Measurements from ENCODE around the gene PC. TPM values are rescaled to one million over a fixed set of nuclear protein-coding genes. Genes with fewer than 3 reads are reported as not detected.
A peak's percentile ranks its signal among the peaks of the same experiment; 100 is the strongest.

PC gene
- total RNA-seq, 2 donors from 2014 or later = 12.2 to 81.7 TPM

DNA sequence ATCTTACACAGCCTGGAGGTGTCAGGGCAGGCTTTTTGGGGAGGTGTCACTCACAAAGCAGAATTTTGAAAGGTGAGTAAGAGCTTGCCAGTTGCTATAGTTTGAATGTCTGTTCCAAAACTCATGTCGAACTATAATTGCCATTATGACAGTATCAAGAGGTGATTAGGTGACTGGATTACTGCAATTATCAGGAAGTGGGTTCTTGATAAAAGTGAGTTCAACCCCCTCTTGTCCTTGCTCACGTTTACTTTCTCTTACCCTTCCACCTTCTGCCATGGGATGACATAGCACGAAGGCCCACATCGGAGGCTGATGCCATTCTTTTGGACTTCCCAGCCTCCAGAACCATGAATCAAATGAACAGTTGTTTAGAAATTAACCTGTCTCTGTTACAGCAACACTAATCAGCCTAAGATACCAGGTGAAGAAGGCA is 12.2 kb upstream of the PC start:
- Histone ChIP-seq H3K4me3 (no peak overlapping the region), H3K9me3 (no peaks in the 10 kb centered on the region), H3K27me3 (no peaks in the 10 kb centered on the region), H3K4me1 (no peaks in the 10 kb centered on the region), H3K36me3 (replicated peaks in 1 of 2; ENCODE audit: insufficient read depth in 1 of 2, low read depth in 2 of 2) (no peaks in the 10 kb centered on the region), H3K27ac (no peak overlapping the region)
- TF ChIP-seq POLR2A (IDR thresholded peaks at IDR 0.05) = no peak
- TF ChIP-seq, protein P1, sequence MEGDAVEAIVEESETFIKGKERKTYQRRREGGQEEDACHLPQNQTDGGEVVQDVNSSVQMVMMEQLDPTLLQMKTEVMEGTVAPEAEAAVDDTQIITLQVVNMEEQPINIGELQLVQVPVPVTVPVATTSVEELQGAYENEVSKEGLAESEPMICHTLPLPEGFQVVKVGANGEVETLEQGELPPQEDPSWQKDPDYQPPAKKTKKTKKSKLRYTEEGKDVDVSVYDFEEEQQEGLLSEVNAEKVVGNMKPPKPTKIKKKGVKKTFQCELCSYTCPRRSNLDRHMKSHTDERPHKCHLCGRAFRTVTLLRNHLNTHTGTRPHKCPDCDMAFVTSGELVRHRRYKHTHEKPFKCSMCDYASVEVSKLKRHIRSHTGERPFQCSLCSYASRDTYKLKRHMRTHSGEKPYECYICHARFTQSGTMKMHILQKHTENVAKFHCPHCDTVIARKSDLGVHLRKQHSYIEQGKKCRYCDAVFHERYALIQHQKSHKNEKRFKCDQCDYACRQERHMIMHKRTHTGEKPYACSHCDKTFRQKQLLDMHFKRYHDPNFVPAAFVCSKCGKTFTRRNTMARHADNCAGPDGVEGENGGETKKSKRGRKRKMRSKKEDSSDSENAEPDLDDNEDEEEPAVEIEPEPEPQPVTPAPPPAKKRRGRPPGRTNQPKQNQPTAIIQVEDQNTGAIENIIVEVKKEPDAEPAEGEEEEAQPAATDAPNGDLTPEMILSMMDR (IDR thresholded peaks at IDR 0.05) = no peak
- ATAC-seq (no peak), DNase-seq (no peak)
- intact Hi-C loops (cut with DNase I) = no loop called here
- WGBS, 2 donors = 65 to 77% methylated on average over 4 of the region's 4 CpGs

DNA sequence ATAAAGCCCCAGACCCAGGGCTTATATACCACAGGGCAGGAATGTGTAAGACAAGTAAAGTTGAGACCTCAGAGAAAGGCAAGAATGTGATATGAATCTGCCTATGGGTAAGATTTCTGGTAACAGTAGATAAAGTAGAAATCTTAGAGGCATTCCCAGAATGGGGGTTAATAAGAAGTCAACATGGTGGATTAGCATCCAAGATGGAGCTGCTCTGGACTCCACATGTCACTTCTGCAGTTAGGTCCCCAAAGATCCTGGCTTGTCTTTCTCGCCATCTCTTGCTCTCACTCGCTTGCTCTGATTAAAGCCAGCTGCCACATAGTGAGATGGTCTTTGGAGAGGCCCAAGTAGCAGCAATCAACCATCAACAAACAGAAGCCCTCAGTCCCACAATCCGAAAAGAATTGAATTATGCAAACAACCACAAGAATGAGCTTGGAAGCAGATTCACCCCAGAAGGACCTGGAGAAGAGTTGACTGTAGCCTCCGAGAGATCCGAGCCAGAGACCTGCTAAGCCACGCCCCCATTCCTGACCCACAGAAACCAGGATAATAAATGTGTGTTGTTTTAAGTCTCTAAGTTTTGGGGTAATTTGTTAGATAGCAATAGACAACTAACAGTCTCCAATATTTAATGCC is 11.5 kb upstream of the PC start:
- 86 to 89% methylated on average over 6 of the region's 6 CpGs for WGBS, 2 donors
- DNase-seq (no peak), ATAC-seq (no peak)
- Histone ChIP-seq H3K36me3 (replicated peaks in 1 of 2; ENCODE audit: insufficient read depth in 1 of 2, low read depth in 2 of 2) (no peaks in the 10 kb centered on the region), H3K27ac (no peak overlapping the region), H3K4me1 (no peaks in the 10 kb centered on the region), H3K4me3 (no peak overlapping the region), H3K9me3 (no peaks in the 10 kb centered on the region), H3K27me3 (no peaks in the 10 kb centered on the region)
- intact Hi-C loops (cut with DNase I) = no loop called here
- TF ChIP-seq, protein P1 (IDR thresholded peaks at IDR 0.05) = no peak
- no peak for TF ChIP-seq POLR2A (IDR thresholded peaks at IDR 0.05)

DNA sequence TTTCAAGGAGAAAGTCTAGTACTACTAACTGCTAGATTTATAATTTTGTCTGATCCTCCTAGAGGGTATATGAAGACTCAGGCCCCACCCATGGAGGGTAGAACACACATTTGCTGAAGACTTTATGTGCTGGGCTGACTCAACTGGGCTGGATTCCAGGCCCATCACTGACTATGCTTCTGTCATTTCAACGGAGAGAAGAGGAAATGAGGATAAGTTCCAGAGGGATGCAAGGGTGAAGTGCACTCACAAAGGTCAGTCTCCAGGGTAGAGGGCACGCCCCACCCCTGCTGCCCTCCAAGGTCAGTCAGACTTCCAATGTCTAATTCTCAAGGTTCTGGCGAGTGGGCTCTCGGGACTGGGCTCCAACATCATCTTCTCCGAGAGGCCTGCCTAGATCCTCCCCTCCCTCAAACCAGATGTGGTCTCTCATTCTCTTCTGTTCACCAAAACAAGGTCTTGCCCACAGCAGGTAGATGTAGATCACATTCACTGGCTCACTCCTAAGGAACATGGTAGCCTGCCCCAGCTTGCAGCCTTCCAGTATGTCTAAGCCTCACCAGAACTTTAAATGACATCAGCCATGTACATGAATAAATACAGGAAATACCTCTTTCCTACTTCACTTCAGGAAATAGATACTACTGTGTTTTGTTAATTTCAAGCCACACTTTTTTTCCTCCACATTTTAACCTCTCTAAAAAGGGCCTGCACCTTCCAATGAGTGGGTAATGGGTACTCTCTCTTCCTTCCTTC is 9.7 kb upstream of the PC start:
- Histone ChIP-seq H3K4me1 (no peaks in the 10 kb centered on the region), H3K36me3 (replicated peaks in 1 of 2; ENCODE audit: insufficient read depth in 1 of 2, low read depth in 2 of 2) (no peaks in the 10 kb centered on the region), H3K4me3 (no peak overlapping the region), H3K9me3 (no peaks in the 10 kb centered on the region), H3K27ac (no peak overlapping the region), H3K27me3 (no peaks in the 10 kb centered on the region)
- peak in 1 of 4 donors; percentile 22 for DNase-seq
- TF ChIP-seq, protein P1 (IDR thresholded peaks at IDR 0.05) = no peak
- TF ChIP-seq POLR2A (IDR thresholded peaks at IDR 0.05) = no peak
- no peak for ATAC-seq
- intact Hi-C loops (cut with DNase I) = no loop called here
- whole genome bisulfite sequencing, 2 donors = 69 to 79% methylated on average over 5 of the region's 5 CpGs

DNA sequence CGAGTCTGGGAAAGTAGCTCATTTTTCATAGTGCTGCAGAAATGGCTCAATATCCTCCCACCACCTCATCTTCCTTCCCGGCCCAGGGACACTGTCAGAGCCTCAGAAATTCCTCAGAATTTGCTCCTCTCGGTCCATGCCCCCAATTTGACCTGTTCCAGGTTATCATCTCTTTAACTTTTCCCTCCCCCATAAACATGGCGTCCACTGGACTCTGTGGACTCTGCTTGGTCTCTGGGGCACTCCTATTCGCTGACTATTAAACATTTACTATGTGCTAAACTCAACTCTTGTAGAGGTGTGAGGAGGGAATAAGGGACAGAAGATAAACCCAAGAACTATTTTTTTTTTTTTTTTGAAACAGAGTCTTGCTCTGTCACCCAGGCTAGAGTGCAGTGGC is 8.2 kb upstream of the PC start:
- intact Hi-C loops (cut with DNase I) = no loop called here
- no peaks in the 10 kb centered on the region for H3K4me1 ChIP-seq
- no peaks in the 10 kb centered on the region for H3K36me3 ChIP-seq (replicated peaks in 1 of 2; ENCODE audit: insufficient read depth in 1 of 2, low read depth in 2 of 2)
- H3K27ac ChIP-seq = no peak overlapping the region
- no peaks in the 10 kb centered on the region for H3K9me3 ChIP-seq
- ATAC-seq (no peak), DNase-seq (no peak)
- no peak overlapping the region for H3K4me3 ChIP-seq
- no peaks in the 10 kb centered on the region for H3K27me3 ChIP-seq
- 63 to 70% methylated on average over 5 of the region's 5 CpGs for WGBS, 2 donors
- TF ChIP-seq, protein P1 (IDR thresholded peaks at IDR 0.05) = no peak

All from body of pancreas (tissue), 4 donors.